WTC11 (cell line): ENCODE measurements around the gene GALR2. TPM values are rescaled to one million over a fixed set of nuclear protein-coding genes. Genes with fewer than 3 reads are reported as not detected.

ENCODE experiments used
- ATAC-seq: fragments of 200-7000 bp; cut with Tn5 transposase; 2 replicates; pipeline ENCODE4 v1.10.0; 2021; ENCODE audit warnings: mild to moderate bottlenecking, moderate library complexity
- CTCF ChIA-PET: fragments of 300-600 bp; sonication (Branson Sonifier 250); formaldehyde crosslinking; loops from one replicate; lab custom pipeline; 2021; ENCODE audit warnings: antibody characterized with exemption; lab: Charles Lee
- POLR2A ChIA-PET: fragments of 350-600 bp; sonication (Branson Sonifier 250); formaldehyde crosslinking; loops from one replicate; lab custom pipeline; 2021; ENCODE audit warnings: antibody characterized with exemption; lab: Charles Lee
- DNase-seq: peaks from one replicate; pipeline ENCODE4 v3.0.0; 2021; ENCODE audit warnings: low spot score
- H3K27ac Mint-ChIP-seq: 2 replicates; pipeline ENCODE4 v1.8.0; 2021; ENCODE audit warnings: mixed read lengths
- H3K27me3 Mint-ChIP-seq: 2 replicates; pipeline ENCODE4 v1.8.0; 2021; ENCODE audit warnings: low read depth, mild to moderate bottlenecking, moderate library complexity, mixed read lengths
- H3K36me3 Mint-ChIP-seq: 2 replicates; pipeline ENCODE4 v1.8.0; 2021; ENCODE audit warnings: mixed read lengths
- H3K4me1 Mint-ChIP-seq: 2 replicates; pipeline ENCODE4 v1.8.0; 2022; ENCODE audit warnings: mixed read lengths
- H3K4me3 Mint-ChIP-seq: 2 replicates; pipeline ENCODE4 v1.8.0; 2021; ENCODE audit warnings: mild to moderate bottlenecking, moderate library complexity, mixed read lengths
- H3K9me3 Mint-ChIP-seq: 2 replicates; pipeline ENCODE4 v1.8.0; 2021; ENCODE audit warnings: mixed read lengths
- CREB1 ChIP-seq: sonication (generic); formaldehyde crosslinking; IDR thresholded peaks from 2 replicates; pipeline ENCODE4 v1.8.0; 2023; ENCODE audit warnings: mild to moderate bottlenecking, missing genetic modification reagents
- E2F4 ChIP-seq: sonication (generic); formaldehyde crosslinking; IDR thresholded peaks from 2 replicates; pipeline ENCODE4 v1.8.1; 2022; ENCODE audit warnings: low read depth, mild to moderate bottlenecking, moderate library complexity, missing genetic modification reagents, borderline replicate concordance
- FOXJ3 ChIP-seq: sonication (generic); formaldehyde crosslinking; IDR thresholded peaks from 2 replicates; pipeline ENCODE4 v1.9.0; 2021; ENCODE audit warnings: missing genetic modification reagents, mild to moderate bottlenecking, borderline replicate concordance
- HMGA2 ChIP-seq: fragments of 250-450 bp; sonication (Bioruptor Pico); IDR thresholded peaks from 2 replicates; pipeline ENCODE4 v1.4.0; 2021; ENCODE audit warnings: mild to moderate bottlenecking, moderate library complexity
- IRF2 ChIP-seq: sonication (generic); formaldehyde crosslinking; IDR thresholded peaks from 2 replicates; pipeline ENCODE4 v1.8.0; 2022; ENCODE audit warnings: low read depth, missing genetic modification reagents, borderline replicate concordance
- RELA ChIP-seq: sonication (generic); formaldehyde crosslinking; IDR thresholded peaks from 2 replicates; pipeline ENCODE4 v1.8.1; 2022; ENCODE audit warnings: missing genetic modification reagents, mild to moderate bottlenecking, borderline replicate concordance
- SMAD3 ChIP-seq: sonication (generic); formaldehyde crosslinking; IDR thresholded peaks from 2 replicates; pipeline ENCODE4 v1.8.0; 2022; ENCODE audit warnings: missing genetic modification reagents, mild to moderate bottlenecking, borderline replicate concordance
- STAT6 ChIP-seq: sonication (generic); formaldehyde crosslinking; conservative IDR thresholded peaks from 2 replicates; pipeline ENCODE4 v1.8.1; 2023; ENCODE audit warnings: mild to moderate bottlenecking, low read depth, missing genetic modification reagents, moderate library complexity
- total RNA-seq: library from RNA; stranded (reverse); gene quantifications from 3 replicates; pipeline ENCODE4 v1.2.3, GENCODE V29; 2021
- TF ChIP-seq, protein P1 (sequence below): sonication (generic); formaldehyde crosslinking; IDR thresholded peaks from 2 replicates; pipeline ENCODE4 v1.8.1; 2022; ENCODE audit warnings: low read depth, missing genetic modification reagents, borderline replicate concordance
- TF ChIP-seq, protein P2 (sequence below): sonication (generic); formaldehyde crosslinking; IDR thresholded peaks from 2 replicates; pipeline ENCODE4 v1.8.0; 2023; ENCODE audit warnings: missing genetic modification reagents, mild to moderate bottlenecking, borderline replicate concordance
- TF ChIP-seq, protein P3 (sequence below): sonication (generic); formaldehyde crosslinking; IDR thresholded peaks from 2 replicates; pipeline ENCODE4 v1.8.0; 2022; ENCODE audit warnings: mild to moderate bottlenecking, missing genetic modification reagents
- TF ChIP-seq, protein P4 (sequence below): sonication (generic); formaldehyde crosslinking; IDR thresholded peaks from 2 replicates; pipeline ENCODE4 v1.8.1; 2023; ENCODE audit warnings: mild to moderate bottlenecking, missing genetic modification reagents, borderline replicate concordance
- TF ChIP-seq, protein P5 (sequence below): sonication (generic); formaldehyde crosslinking; IDR thresholded peaks from 2 replicates; pipeline ENCODE4 v1.8.1; 2023; ENCODE audit warnings: mild to moderate bottlenecking, missing genetic modification reagents

GALR2 gene
- total RNA-seq, 1 experiment from 2014 or later = 2.9 TPM

- Mint-ChIP-seq H3K4me3 (no peak overlapping the region), H3K36me3 (peaks cover 36% of the 10 kb centered on the region), H3K9me3 (no peaks in the 10 kb centered on the region), H3K27me3 (no peaks in the 10 kb centered on the region), H3K27ac (peak overlapping the region; percentile 46), H3K4me1 (peaks cover 20% of the 10 kb centered on the region)
- POLR2A ChIA-PET = no interaction called here
- TF ChIP-seq STAT6 (CRISPR knock-in tag) (no peak), CREB1 (CRISPR knock-in tag) (no peak), RELA (CRISPR knock-in tag) (no peak), E2F4 (no peak), HMGA2 (CRISPR knock-in tag) (no peak), FOXJ3 (CRISPR knock-in tag) (no peak), IRF2 (CRISPR knock-in tag) (no peak), SMAD3 (CRISPR knock-in tag) (no peak)
- TF ChIP-seq, protein P1, sequence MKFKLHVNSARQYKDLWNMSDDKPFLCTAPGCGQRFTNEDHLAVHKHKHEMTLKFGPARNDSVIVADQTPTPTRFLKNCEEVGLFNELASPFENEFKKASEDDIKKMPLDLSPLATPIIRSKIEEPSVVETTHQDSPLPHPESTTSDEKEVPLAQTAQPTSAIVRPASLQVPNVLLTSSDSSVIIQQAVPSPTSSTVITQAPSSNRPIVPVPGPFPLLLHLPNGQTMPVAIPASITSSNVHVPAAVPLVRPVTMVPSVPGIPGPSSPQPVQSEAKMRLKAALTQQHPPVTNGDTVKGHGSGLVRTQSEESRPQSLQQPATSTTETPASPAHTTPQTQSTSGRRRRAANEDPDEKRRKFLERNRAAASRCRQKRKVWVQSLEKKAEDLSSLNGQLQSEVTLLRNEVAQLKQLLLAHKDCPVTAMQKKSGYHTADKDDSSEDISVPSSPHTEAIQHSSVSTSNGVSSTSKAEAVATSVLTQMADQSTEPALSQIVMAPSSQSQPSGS (CRISPR knock-in tag) = no peak
- TF ChIP-seq, protein P2, sequence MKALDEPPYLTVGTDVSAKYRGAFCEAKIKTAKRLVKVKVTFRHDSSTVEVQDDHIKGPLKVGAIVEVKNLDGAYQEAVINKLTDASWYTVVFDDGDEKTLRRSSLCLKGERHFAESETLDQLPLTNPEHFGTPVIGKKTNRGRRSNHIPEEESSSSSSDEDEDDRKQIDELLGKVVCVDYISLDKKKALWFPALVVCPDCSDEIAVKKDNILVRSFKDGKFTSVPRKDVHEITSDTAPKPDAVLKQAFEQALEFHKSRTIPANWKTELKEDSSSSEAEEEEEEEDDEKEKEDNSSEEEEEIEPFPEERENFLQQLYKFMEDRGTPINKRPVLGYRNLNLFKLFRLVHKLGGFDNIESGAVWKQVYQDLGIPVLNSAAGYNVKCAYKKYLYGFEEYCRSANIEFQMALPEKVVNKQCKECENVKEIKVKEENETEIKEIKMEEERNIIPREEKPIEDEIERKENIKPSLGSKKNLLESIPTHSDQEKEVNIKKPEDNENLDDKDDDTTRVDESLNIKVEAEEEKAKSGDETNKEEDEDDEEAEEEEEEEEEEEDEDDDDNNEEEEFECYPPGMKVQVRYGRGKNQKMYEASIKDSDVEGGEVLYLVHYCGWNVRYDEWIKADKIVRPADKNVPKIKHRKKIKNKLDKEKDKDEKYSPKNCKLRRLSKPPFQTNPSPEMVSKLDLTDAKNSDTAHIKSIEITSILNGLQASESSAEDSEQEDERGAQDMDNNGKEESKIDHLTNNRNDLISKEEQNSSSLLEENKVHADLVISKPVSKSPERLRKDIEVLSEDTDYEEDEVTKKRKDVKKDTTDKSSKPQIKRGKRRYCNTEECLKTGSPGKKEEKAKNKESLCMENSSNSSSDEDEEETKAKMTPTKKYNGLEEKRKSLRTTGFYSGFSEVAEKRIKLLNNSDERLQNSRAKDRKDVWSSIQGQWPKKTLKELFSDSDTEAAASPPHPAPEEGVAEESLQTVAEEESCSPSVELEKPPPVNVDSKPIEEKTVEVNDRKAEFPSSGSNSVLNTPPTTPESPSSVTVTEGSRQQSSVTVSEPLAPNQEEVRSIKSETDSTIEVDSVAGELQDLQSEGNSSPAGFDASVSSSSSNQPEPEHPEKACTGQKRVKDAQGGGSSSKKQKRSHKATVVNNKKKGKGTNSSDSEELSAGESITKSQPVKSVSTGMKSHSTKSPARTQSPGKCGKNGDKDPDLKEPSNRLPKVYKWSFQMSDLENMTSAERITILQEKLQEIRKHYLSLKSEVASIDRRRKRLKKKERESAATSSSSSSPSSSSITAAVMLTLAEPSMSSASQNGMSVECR (CRISPR knock-in tag) = no peak
- TF ChIP-seq, protein P3, sequence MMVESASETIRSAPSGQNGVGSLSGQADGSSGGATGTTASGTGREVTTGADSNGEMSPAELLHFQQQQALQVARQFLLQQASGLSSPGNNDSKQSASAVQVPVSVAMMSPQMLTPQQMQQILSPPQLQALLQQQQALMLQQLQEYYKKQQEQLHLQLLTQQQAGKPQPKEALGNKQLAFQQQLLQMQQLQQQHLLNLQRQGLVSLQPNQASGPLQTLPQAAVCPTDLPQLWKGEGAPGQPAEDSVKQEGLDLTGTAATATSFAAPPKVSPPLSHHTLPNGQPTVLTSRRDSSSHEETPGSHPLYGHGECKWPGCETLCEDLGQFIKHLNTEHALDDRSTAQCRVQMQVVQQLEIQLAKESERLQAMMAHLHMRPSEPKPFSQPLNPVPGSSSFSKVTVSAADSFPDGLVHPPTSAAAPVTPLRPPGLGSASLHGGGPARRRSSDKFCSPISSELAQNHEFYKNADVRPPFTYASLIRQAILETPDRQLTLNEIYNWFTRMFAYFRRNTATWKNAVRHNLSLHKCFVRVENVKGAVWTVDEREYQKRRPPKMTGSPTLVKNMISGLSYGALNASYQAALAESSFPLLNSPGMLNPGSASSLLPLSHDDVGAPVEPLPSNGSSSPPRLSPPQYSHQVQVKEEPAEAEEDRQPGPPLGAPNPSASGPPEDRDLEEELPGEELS (CRISPR knock-in tag) = no peak
- TF ChIP-seq, protein P4, sequence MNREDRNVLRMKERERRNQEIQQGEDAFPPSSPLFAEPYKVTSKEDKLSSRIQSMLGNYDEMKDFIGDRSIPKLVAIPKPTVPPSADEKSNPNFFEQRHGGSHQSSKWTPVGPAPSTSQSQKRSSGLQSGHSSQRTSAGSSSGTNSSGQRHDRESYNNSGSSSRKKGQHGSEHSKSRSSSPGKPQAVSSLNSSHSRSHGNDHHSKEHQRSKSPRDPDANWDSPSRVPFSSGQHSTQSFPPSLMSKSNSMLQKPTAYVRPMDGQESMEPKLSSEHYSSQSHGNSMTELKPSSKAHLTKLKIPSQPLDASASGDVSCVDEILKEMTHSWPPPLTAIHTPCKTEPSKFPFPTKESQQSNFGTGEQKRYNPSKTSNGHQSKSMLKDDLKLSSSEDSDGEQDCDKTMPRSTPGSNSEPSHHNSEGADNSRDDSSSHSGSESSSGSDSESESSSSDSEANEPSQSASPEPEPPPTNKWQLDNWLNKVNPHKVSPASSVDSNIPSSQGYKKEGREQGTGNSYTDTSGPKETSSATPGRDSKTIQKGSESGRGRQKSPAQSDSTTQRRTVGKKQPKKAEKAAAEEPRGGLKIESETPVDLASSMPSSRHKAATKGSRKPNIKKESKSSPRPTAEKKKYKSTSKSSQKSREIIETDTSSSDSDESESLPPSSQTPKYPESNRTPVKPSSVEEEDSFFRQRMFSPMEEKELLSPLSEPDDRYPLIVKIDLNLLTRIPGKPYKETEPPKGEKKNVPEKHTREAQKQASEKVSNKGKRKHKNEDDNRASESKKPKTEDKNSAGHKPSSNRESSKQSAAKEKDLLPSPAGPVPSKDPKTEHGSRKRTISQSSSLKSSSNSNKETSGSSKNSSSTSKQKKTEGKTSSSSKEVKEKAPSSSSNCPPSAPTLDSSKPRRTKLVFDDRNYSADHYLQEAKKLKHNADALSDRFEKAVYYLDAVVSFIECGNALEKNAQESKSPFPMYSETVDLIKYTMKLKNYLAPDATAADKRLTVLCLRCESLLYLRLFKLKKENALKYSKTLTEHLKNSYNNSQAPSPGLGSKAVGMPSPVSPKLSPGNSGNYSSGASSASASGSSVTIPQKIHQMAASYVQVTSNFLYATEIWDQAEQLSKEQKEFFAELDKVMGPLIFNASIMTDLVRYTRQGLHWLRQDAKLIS (CRISPR knock-in tag) = no peak
- TF ChIP-seq, protein P5, sequence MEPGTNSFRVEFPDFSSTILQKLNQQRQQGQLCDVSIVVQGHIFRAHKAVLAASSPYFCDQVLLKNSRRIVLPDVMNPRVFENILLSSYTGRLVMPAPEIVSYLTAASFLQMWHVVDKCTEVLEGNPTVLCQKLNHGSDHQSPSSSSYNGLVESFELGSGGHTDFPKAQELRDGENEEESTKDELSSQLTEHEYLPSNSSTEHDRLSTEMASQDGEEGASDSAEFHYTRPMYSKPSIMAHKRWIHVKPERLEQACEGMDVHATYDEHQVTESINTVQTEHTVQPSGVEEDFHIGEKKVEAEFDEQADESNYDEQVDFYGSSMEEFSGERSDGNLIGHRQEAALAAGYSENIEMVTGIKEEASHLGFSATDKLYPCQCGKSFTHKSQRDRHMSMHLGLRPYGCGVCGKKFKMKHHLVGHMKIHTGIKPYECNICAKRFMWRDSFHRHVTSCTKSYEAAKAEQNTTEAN = no peak
- DNase-seq (no peak), ATAC-seq (no peak)
- CTCF ChIA-PET = interaction anchor here (3.0 kb wide), 1 partner anchor 33 kb away, joined by 13 read pairs; no protein-coding TSS in a partner anchor
Measured at GRCh38 chr17:76038050-76038449, 36.5 kb upstream of the GALR2 start.
